HTR-8/SVneo (cell line): ENCODE measurements around the gene MGMT.

Experiments
- DNase-seq: peaks from one replicate; pipeline ENCODE4 v3.0.0; 2011; ENCODE audit warnings: low spot score, mixed read lengths; ENCODE audit not compliant: insufficient read length
- FAIRE-seq: peaks from 2 replicates; lab custom pipeline; 2011; peaks lifted over from hg19 to GRCh38; lab: Jason Lieb, UNC

Gene MGMT

DNA sequence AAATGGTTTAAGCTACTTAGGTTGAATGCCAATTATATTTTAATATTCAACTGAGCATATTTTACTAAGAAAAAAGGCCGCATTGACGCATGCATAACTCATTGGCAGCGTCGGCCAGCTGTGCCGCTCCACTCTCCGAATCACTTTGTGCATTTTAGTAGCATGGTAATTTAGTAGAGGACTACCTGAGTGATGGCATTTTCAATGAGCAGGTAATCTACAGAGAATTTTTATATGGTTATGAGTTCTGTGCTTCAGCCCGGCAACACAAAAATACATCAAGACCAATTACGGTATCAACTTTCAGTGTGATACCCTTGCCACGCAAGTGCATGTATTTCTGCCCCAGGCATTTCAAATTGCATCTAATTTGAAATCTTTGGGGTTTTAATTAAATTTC lies 249.8 kb downstream of the MGMT start:
- DNase-seq (no peak), FAIRE-seq (no peak)

DNA sequence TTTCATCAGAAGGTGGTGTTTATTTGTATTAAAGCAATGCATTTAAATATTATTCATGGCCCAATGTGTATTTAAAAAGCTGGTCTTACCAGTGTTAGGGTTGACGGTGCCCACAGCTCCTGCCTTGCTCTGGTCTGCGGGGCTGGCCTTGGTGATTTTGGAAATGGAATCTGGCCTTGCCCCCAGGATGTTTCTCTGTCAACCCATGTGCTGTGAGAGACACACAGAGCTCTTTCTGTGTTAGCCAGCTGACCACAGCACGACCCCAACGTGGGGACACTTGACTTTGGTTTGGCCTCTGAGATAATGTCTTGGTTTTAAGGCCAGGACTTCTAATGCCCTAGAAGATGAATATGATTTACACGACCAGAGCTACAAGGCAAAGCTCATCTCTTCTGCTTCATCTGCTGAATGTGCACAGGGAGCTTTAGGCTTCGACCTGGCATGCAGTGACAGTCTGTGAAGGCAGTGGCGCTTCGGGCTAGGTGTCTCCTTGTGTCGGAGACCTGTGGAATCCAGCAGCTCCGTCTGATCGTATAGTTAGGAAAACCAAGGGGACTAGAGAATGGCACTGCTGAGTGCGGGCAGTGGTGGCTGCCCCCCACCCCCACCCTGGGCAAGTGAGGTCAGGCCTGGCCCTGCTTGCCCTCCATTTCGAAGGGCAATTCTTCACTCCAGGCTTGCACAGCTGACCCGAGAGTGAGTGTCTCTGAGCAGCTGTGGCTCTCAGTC lies 250.9 kb downstream of the MGMT start:
- no peak for DNase-seq
- FAIRE-seq = no peak

DNA sequence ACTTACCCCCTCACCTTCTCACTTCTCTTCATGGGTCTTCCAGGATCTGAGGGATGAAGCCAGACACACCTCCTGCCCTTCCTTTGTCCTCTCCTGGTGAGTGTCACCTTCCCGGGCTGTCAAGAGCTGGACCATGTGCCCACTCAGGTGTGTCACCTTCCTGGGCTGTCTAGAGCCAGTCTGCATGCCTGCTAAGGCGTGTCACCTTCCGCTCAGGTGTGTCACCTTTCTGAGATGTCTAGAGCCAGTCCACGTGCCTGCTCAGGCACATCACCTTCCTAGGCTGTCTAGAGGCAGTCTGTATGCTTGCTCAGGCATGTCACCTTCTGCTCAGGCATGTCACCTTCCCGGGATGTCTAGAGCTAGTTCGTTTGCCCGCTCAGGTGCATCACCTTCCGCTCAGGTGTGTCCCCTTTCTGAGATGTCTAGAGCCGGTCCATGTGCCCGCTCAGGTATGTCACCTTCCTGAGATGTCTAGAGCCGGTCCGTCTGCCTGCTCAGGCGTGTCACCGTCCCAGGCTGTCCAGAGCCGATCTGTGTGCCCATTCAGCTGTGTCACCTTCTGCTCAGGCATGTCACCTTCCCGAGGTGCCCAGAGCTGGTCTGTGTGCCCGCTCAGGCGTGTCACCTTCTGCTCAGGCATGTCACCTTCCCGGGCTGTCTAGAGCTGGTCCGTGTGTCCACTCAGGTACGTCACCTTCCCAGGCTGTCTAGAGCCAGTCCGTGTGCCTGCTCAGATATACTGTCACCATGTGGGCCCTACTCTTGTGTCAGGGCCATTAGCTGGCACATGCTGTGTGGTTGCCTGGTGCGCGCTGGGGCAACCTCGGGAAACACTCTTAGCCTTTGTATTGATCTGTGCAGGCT lies 251.7 kb downstream of the MGMT start:
- DNase-seq (no peak), FAIRE-seq (no peak)

DNA sequence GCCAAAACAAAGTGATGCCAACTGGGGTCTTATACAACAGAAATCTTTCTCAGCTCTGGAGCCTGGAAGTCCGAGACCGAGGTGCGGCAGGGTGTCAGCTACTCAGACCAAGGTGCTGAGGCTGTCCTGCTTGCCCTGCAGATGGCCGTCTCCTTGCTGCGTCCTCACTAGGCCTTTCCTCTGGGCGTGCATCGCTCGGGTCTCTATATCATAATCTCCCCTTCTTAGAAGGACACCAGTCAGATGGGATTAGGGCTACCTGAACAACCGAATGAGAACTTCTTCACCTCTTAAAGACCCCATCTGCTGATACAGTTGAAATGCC lies 252.3 kb downstream of the MGMT start:
- DNase-seq (no peak), FAIRE-seq (no peak)

DNA sequence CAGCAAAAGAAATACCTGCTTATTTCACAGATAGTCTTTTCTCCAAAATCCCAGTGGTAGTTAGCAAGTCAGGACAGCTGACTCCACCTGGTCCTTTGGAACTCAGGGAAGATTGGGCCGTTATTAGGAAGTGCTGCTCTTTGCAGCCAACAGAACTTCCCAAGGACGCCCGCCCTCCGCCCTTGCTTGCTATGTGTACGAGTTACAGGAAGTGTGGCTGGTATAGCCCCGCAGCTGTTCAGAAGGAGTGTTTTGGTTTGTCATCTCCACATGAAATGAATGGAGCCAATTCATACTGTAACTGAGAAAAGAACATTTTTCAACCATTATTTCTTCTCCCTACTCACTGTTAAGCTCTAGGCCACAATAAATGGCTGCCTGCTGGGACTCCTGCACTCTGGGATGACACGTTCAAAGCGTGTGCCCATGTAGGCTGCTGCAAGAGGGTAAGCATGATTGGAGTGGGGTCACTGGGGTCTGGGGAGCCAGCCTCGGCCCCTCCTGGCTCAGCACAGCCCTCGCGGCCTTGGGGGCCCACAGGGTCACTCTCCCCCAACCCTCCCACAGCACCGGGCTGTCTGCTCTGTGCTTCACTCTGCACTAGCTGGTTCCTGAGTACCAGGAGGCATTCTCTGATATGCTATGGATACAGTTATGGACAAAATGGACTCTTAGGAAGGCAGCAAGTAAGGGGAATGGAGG lies 253.0 kb downstream of the MGMT start:
- DNase-seq (no peak), FAIRE-seq (no peak)

DNA sequence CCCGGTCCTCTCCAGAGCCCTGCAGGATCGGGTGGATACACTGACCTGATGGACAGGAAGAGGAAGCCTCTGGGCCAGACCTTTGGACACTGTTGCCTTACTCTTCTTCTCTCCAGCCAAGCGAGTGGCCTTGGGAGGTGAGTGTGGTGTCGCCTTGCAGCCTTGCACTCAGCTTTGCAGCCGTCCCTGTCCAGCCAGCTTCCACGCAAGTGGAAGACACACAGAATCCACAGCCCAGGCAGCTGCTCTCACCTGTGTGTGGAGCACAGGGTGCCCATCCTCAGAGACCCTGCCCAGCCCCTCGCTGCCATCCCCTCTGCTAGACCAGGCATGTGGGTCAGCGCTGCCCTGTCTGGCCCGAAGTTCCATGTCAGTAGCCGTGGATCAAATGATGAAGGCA lies 258.0 kb downstream of the MGMT start:
- no peak for FAIRE-seq
- DNase-seq = no peak

DNA sequence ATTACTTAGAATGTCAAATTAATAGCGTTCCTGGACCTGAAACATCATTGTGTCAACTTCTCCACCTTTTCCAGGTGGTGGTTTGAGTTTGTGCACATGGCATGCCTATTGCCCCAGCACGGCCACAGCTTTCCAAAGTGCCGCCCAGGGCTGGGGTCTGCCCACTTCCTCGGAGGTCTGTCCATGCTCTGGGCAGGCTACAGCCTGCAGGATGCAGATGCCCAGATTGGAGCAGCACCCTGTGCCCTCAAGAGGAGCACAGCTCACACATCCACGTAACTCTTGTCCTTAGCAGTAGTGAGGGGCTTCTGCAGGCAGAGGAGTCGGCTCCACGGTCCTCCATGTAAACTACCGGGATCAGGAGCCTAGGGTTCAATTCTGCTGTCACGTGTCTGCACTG lies 258.4 kb downstream of the MGMT start:
- DNase-seq (no peak), FAIRE-seq (no peak)

DNA sequence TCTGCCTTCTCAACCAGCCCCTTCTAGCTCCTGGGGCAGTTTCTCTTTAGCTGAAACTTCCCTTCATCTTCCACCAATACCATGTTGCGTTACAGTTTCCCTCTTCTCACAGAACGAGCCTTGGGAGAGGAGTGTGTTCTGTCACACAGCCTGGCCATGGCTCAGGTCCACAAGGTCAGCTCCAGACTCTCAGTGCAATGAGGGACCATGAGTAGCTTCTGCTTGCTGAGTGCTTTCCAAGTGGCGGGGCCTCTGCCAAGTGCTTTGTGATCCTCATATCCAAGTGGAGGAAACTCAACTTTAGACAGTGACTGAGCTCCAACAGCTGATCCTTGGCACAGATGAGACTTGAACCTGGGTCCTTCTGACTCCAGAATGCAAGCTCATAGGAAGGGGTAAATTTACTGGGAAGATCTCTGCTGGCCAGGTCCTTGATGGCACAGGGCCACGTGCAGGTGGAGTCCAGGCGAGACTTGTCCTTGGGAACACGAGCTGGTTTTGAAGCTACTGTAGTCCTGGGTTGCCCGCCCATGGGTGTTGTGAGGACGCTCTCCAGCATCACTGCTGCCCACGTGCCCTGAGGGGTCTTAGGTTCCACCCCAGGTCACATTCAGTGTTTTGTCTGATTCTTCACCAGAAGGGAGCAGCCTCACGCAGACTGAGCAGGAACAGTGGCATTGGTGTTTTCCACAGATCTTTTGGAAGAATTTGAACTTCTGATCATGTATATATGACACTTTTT lies 259.0 kb downstream of the MGMT start:
- no peak for DNase-seq
- no peak for FAIRE-seq

DNA sequence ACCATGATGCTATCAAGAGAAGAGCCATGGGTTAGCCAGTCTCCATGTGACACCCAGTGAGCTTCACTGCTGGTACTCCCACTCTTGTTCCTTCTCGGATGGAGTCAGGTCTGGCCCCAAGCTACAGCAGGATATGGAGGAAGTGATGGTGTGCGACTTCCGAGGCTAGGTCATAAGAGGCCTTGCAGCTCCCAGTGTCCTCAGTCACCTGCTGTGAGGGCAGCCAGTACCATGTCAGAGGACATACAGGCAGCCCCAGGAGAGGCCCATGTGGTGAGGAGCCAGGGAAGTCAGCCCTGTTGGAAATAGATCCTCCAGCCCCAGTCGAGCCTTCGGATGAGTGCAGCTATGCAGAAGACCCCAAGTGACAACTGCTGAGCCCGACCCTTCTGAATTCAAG lies 260.0 kb downstream of the MGMT start:
- DNase-seq = no peak
- no peak for FAIRE-seq

DNA sequence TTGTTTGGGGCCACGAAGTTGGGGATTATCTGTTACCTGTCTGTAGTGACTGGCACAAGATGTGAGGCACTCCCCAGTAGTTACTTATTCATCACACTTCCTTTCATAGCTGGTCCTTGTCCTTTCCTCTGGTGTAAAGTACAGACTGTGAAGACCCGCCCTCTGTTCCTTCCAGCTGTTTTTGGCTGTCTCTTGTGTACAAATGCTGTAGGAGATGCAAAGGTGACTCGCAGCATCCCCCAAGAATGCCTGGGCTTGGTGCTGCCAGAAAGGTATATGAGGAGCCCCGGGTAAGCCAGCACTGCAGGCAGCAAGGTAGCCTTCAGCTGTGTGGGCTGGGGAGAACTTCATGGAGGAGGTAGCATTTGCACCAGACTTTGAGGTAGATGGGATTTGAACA lies 260.5 kb downstream of the MGMT start:
- DNase-seq (no peak), FAIRE-seq (no peak)

DNA sequence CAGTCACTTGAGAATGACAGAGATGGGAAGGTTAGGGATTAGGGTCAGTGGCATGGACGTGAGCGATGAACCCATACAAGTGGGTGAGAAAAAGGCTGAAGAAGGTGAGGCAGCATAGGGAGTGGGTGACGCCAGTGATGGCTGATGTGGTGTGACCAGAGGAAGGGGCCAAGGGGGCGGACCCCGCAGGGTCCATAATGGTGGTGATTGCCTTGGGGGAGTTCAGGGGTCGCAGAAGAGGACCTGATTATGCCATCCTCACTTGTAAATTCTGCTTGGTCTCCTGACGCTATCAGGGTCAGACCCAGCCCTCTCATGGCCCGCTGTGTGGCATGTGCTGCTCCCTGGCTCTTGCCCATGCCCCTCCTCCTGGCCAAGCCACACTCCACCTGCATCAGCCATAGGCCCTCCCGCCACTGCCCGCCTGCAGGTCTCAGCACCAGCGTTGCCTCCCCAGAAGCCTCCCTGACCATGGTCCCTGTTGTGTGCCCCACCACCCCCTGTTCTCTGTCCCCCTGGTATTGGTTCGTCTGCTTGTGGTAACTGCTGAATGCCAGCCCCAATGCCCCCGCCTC lies 261.3 kb downstream of the MGMT start:
- no peak for FAIRE-seq
- DNase-seq = no peak

DNA sequence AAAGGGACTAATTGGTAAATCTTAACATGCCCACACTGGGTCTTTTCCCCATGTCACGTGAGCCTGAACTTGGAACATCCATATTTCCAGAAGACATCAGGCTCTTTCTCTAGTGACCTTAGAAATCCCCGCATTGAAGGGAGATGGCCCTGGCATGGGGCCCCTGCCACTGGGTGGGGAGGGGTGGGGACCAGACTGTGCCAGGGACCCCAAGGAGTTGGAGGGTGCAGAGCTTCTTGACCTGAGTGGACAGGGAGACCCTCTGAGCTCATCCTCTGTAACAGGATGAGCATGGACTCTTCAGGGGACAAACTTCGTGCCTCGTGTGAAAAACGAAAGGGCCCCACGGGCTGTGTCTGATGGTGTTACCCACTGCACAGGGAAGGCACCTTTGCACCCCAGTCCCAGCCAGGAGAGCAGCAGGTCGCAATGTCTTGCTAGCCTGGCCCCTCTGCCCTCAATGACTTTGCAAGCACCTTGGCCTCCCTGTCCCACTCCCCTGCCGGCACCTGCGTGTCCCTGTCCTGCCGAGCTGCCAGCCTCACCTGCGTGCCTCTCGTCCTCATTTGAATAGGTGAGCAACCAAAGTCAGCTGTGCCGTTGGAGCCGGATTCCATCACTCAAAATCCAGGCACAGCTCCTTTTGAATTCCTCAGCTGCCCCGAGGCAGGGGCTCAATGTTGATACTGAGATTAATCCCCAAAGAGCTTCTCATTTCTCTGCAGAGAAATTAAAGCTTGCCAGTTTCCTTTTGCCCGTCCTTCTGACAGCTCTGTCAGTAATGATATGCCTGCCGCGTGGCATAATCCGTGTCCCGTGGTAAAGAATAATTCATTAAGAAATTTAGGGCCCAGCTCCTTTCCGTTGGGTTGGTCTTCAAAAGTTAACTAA lies 262.1 kb downstream of the MGMT start:
- no peak for FAIRE-seq

DNA sequence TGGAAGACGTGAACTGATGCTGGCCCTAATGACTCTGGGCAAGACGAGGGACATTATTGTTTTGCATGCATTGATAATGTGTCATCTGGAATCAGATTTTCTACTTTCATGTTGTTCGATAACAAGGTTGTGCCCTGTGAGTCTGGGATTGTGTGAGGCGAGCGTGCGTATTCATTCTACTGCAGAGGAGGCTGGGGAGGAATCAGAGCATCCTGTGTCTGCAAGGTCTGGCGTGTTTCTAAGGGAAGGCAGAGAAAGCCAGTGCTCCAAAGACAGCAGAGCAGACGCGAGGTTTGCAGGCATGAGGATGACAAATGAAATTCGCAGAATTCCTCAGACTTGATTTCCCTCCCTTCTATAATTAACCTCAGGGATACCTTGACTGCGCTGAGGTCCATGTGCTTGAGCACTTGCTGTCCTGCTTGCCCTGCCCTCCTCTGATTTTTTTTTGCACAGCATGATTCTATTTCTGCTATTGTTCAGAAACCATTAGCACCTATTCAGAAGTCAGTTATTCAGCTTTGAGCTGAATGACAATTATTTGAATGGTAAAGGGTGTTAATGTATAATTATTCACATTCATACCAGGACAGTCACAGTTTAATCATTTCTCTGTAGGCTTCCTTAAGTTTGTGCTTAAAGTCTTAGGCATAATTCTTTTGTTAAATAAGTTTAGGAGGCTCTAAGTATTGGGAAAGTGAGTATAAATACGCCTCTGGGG lies 263.4 kb downstream of the MGMT start:
- no peak for FAIRE-seq
- no peak for DNase-seq

More for the DNA sequence above, 262.1 kb downstream of the MGMT start:
- DNase-seq = no peak

DNA sequence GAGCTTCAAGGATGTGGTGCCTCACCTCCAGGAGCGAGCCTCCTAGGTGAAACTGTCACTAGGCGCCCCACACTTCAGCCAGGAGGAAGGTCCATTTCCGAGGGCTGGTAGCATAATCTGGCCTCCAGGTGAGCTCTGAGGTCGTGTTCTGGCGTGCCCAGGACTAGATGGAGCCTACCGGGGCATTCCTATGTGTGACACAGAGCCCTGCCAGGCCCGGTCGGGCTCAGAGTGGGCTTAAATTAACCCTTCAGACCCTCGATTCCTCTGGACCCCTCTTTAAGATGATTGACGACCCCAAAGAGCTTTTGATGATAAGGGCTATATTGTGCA lies 263.9 kb downstream of the MGMT start:
- no peak for FAIRE-seq
- no peak for DNase-seq

DNA sequence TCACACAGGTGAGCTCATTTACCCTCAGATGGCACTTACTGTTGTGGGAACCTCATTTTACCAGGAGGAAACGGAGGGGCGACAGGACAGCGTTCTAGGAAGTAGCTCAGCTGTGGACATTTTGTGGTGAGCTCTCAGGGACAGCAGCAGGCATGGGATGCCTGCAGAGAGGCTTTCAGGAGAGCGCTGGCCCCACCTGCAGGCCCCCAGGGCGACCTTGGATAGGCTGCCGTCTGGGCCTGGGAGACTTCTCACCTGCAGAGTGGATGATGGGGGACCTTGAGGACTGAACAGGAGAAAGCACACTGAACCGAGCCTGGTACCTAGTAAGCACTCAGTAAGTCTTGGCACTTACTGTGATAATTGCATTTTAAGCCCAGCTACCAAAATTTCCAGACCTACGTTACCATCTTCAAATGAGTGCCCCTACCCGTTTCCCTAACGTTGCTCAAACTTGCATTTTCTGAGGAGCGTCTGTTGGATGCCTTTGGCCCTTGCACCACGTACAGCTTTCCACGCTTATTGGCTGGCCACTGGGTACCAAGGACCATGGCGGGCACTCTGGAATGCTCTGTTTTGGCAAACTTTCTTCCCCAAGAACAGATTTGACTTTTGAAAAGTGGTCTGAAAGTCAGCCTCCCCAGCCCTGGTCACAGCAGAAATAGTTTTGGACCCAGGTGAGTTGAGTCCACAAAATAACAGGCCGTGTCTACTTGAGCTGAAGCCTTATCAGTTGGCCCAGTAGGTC lies 273.7 kb downstream of the MGMT start:
- FAIRE-seq (no peak), DNase-seq (no peak)

DNA sequence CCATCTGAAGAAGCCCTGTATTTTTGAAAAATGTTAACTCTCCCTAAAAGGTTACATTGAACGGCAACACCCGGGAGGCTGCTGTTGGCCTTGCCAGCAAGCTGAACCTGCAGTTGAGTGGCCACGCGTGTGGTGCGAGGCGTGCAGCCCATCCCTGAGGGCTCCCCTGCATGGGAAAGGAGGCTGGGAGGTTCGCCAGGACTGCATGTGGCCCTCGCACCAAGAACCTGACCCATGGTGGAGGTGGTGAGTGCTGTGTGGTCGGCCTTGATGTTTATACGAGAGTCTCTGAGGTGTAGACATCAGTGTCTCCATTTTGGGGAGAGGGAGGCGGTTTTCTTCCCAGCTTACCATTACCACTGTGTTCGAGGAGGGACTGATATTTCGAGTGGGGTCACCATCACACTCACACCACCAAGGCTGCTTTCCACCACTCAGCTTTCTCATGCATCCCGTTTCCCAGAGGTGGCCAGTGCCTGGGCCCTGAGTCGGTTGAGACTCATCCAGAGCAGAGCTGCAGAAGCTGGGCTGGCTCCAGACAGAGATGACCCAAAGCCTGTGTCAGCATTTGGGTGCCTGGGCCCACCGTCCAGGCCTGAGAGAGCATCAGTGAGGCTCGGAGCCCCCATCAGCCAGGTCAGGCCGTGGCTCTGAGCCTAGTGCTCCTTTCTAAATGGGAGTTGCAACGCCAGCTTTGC lies 274.4 kb downstream of the MGMT start:
- DNase-seq (no peak), FAIRE-seq (no peak)

DNA sequence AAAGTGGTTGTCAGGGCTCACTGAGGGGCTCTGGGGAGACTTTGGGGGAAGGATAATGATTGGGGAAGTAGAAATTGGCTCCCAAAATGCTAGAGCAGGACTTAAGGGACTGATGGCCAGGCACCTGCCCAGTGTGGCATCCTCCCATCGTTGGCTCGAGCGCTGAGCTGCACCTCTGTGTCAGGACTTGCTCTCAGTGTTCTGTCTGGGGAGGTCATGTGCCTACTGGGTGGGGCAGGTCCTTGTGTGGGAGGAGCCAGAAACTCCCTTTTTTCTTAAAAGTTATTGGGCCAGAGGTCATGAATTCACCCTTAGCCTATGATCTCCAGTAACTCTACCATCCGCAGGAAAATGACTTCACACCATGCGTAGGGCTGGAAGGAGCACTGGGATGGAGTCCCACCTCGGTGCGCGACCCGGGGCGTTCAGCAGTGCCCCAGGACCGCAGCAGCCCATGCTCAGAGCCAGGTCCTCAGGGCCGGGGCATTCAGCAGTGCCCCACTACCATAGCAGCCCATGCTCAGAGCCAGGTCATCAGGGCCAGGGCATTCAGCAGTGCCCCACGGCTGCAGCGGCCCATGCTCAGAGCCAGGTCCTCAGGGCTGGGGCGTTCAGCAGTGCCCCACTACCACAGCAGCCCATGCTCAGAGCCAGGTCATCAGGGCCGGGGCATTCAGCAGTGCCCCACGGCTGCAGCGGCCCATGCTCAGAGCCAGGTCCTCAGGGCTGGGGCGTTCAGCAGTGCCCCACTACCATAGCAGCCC lies 275.1 kb downstream of the MGMT start:
- no peak for DNase-seq
- no peak for FAIRE-seq
